Body of pancreas (tissue), 4 donors: ENCODE results near the gene EME1.

Source experiments
- POLR2A ChIP-seq, 3 donors: fragments of 450-650 bp; IDR thresholded peaks; one replicate each; pipeline ENCODE4 v1.6.1; 2016; ENCODE audit warnings: antibody characterized with exemption in 3 of 3, mild to moderate bottlenecking in 2 of 3
- TF ChIP-seq, protein P1 (sequence below), 7 experiments: fragments of 450-650 bp in 4 of 7; fragments of 200-600 bp in 3 of 7; sonication (generic) in 3 of 7; IDR thresholded peaks; one replicate each; pipeline ENCODE4 v1.5.1; 2016 to 2019; ENCODE audit warnings: antibody characterized with exemption in 7 of 7

- no peak for TF ChIP-seq POLR2A (IDR thresholded peaks at IDR 0.05)
- TF ChIP-seq, protein P1, sequence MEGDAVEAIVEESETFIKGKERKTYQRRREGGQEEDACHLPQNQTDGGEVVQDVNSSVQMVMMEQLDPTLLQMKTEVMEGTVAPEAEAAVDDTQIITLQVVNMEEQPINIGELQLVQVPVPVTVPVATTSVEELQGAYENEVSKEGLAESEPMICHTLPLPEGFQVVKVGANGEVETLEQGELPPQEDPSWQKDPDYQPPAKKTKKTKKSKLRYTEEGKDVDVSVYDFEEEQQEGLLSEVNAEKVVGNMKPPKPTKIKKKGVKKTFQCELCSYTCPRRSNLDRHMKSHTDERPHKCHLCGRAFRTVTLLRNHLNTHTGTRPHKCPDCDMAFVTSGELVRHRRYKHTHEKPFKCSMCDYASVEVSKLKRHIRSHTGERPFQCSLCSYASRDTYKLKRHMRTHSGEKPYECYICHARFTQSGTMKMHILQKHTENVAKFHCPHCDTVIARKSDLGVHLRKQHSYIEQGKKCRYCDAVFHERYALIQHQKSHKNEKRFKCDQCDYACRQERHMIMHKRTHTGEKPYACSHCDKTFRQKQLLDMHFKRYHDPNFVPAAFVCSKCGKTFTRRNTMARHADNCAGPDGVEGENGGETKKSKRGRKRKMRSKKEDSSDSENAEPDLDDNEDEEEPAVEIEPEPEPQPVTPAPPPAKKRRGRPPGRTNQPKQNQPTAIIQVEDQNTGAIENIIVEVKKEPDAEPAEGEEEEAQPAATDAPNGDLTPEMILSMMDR (IDR thresholded peaks at IDR 0.05): no peak
Measured at GRCh38 chr17:50353600-50354195, 19.3 kb upstream of the EME1 start.
